SK-N-MC (cell line): Measurements from ENCODE around the gene POMT1.

ENCODE experiments used
- DNase-seq: peaks from one replicate; pipeline ENCODE4 v3.0.0-alpha.2; 2011; ENCODE audit warnings: low read depth, low spot score
- H3K27ac ChIP-seq: fragments of 200-600 bp; sonication (generic); 2 replicates; pipeline ENCODE4 v1.5.1; 2016; ENCODE audit warnings: mixed run types
- H3K36me3 ChIP-seq: fragments of 200-600 bp; sonication (generic); 2 replicates; pipeline ENCODE4 v1.6.1; 2017; ENCODE audit warnings: antibody characterized with exemption, low read length, mixed read lengths; ENCODE audit not compliant: insufficient read depth
- H3K4me3 ChIP-seq: fragments of 200-600 bp; sonication (generic); 2 replicates; pipeline ENCODE4 v1.5.1; 2016
- H3K9ac ChIP-seq: fragments of 200-600 bp; sonication (generic); 2 replicates; pipeline ENCODE4 v1.8.0; 2017; ENCODE audit warnings: mixed run types, mixed read lengths; ENCODE audit not compliant: insufficient read length
- H3K9me3 ChIP-seq: fragments of 200-600 bp; sonication (generic); 2 replicates; pipeline ENCODE4 v1.6.1; 2017; ENCODE audit warnings: low read depth, mild to moderate bottlenecking, antibody characterized with exemption, low read length, moderate library complexity, mixed read lengths
- EZH2 ChIP-seq: fragments of 200-600 bp; sonication (generic); IDR thresholded peaks from one replicate; pipeline ENCODE4 v1.6.1; 2017; ENCODE audit warnings: antibody characterized with exemption
- FOXP2 ChIP-seq: optimal IDR thresholded peaks from 2 replicates; pipeline ENCODE3; 2011; ENCODE audit warnings: mild to moderate bottlenecking, moderate library complexity; ENCODE audit not compliant: insufficient read depth; ENCODE audit errors: extremely low read length, control extremely low read depth
- POLR2AphosphoS5 ChIP-seq: IDR thresholded peaks from 2 replicates; pipeline ENCODE4 v1.6.1; 2012; ENCODE audit warnings: mild to moderate bottlenecking, low read depth, low read length, borderline replicate concordance

POMT1 gene

DNA sequence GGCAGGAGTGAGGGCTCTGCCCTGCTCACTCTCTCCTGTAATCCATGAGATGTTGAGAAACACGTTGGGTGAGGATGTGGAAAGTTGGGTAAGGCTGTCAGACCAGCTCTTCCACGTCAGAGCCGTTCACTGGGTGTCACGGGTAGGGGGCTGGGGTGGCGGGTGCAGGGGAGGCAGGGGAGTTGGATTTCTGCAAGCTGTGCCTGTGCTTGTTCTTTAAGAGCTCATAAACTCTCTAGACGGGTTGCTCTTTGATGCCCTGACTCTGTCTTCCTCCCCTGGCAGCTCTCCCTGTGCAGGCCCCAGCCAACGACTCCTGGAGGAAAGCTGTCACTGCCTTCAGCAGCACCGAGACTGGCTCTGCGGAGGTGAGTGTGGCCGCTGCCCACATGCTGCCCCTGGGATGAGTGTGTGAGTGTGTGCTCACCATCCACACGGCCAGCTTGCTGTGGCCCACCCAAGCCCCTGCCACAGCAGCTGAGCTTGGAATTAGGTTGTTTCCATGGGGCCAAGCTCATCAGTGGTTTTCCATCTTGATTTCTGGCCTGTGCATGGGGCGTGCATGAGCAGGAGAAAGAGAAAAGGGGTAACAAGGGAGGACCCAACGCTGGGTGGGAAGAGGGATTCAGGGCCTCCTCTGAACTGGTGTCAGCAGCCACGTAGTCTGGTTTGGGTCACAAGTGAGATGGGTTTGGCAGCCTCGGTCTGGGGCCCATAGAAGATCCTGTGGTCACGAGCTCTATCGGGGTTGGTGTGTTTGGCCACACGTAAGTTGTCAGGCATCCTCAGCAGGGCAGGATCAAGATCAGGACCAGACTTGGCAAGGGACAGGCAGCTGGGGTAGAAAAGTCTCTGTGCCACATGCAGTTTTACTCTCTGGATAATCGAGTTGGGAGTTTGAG lies 21.0 kb upstream of the POMT1 start:
- Histone ChIP-seq H3K9me3 (no peaks in the 10 kb centered on the region), H3K9ac (no peak overlapping the region), H3K27ac (0 out of 2 replicates have a peak overlapping the region, but pooled peaks have one; percentile 19), H3K36me3 (peaks cover 96% of the 10 kb centered on the region), H3K4me3 (no peak overlapping the region)
- DNase-seq = no peak
- TF ChIP-seq EZH2 = no peak
- TF ChIP-seq POLR2AphosphoS5 = no peak
- TF ChIP-seq FOXP2 = no peak

DNA sequence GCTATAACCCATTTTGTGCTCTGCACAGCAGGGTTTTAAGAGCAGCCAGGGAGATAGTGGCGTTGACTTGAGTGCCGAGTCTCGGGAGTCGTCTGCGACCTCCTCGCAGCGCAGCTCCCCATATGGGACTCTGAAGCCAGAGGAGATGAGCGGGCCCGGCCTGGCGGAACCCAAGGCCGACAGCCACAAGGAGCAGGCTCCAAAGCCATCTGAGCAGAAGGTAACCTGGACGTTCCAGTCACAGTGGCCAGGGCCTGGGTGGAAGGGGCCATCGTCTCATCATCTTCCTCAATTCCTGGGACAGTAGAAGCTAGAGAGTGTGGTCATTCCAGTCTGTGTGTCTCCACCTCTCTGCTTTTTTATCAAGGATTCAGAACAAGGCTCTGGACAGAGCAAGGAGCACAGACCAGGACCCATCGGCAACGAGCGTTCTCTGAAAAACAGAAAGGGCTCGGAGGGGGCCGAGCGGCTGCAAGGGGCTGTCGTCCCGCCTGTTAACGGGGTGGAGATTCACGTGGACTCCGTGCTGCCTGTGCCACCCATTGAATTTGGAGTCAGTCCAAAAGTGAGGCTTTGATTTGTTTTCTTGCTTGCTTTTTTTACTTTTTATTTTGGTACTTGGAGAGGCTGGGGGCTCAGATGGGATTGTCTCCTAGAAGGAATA lies 20.2 kb upstream of the POMT1 start:
- no peaks in the 10 kb centered on the region for H3K9me3 ChIP-seq
- no peak for TF ChIP-seq POLR2AphosphoS5
- no peak for TF ChIP-seq EZH2
- TF ChIP-seq FOXP2 = no peak
- no peak overlapping the region for H3K27ac ChIP-seq
- no peak overlapping the region for H3K4me3 ChIP-seq
- no peak for DNase-seq
- no peak overlapping the region for H3K9ac ChIP-seq
- H3K36me3 ChIP-seq = peaks cover 96% of the 10 kb centered on the region

DNA sequence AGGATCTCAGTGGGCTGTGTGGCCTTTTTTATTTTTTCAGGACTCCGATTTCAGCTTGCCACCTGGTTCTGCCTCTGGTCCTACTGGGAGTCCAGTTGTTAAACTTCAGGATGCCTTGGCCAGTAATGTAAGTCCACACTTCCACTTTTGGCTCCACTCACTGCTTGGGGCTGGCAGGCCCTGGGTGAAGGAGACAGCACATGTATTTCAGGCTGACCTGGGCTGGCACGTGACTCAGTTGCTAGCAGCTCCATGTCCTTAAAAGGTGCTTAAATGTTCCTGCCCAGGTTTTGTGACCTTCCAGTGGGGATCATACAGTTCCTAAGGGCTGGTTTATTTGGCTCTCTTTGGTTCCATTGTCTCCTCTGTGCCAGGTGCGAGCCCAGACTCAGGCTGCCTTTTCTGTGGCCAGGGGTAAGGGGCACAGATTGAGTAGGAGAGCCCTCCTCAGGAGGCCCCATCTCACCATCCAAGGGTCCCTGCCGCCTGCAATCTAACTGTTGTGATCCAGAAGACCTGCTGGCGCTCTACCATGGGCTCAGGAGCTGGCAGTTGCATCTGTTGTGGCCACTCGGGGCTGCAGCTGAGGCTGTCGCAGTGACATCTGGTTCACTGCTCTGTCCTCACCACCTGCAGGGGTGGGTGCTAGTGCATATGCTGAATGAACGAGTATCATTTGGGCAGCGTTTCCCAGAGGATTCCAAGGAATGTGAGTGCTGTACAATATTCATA lies 19.2 kb upstream of the POMT1 start:
- Histone ChIP-seq H3K9ac (no peak overlapping the region), H3K27ac (no peak overlapping the region), H3K4me3 (no peak overlapping the region), H3K9me3 (no peaks in the 10 kb centered on the region), H3K36me3 (peaks cover 97% of the 10 kb centered on the region)
- no peak for TF ChIP-seq POLR2AphosphoS5
- no peak for TF ChIP-seq FOXP2
- no peak for TF ChIP-seq EZH2
- no peak for DNase-seq

DNA sequence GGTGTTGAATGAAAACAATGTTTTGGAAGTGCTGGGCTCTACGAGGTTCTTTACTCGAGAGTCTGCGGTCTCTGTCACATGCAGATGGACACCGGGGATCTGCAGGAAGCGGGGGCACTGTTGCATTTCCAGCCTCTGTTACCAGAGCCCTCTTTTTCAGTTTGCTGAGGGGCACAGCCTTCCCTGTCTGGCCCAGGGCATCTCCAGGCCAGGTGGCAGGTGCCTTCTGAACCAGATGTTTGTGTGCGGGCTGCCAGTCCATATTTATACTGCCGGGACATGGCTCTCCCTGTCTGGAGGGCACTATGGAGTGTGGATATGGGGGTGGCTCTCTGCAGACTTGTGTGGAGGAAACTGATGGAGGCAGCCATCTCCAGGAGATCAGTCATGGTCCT lies 18.7 kb upstream of the POMT1 start:
- Histone ChIP-seq H3K9ac (no peak overlapping the region), H3K36me3 (peaks cover 97% of the 10 kb centered on the region), H3K27ac (no peak overlapping the region), H3K4me3 (no peak overlapping the region), H3K9me3 (no peaks in the 10 kb centered on the region)
- no peak for TF ChIP-seq EZH2
- no peak for DNase-seq

DNA sequence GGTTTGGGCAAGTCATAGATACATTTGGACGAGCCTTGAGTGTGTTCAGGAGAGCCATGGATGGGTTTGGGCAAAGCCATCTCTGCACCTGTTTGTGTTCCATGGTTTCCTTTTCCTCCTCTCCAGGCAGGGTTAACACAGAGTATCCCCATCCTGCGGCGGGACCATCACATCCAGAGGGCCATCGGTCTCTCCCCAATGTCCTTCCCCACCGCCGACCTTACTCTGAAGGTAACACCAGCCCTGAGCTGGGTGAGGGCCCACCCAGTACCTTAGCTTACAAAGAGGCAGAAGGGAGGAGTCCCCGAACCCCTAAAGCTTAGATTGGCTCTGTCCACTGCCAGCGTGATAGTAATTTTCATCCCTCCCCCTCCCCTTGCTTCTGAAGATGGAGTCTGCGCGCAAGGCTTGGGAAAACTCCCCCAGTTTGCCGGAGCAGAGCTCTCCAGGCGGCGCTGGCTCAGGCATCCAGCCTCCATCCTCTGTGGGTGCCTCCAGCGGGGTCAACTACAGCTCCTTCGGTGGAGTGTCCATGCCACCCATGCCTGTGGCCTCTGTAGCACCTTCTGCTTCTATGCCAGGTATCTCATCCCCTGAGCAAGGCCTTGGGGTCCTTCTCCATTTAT lies 18.0 kb upstream of the POMT1 start:
- no peak for DNase-seq
- Histone ChIP-seq H3K36me3 (peaks cover 96% of the 10 kb centered on the region), H3K27ac (no peak overlapping the region), H3K4me3 (no peak overlapping the region), H3K9me3 (no peaks in the 10 kb centered on the region), H3K9ac (no peak overlapping the region)
- no peak for TF ChIP-seq POLR2AphosphoS5
- TF ChIP-seq EZH2 = no peak
- TF ChIP-seq FOXP2 = no peak

DNA sequence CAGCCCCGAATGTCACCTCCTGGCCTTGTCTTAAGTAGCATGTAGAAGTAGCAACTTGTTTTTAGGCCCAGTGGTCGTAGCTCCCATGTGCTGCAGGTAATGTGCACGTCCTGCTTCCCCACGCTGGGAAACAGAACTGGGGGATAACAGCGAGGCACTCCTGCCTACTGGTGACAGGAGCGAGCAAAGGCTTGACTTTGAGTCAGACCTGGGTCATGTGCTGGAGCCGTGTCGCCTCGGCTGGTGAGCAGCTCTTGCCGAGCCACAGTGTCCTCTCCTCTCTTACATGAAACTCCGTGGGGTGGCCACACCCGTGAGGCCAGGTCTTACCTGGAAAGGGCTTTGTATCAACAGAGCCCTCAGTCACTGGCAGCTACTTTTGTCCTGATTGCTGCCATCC lies 17.5 kb upstream of the POMT1 start:
- Histone ChIP-seq H3K36me3 (peaks cover 96% of the 10 kb centered on the region), H3K9ac (no peak overlapping the region), H3K9me3 (no peaks in the 10 kb centered on the region), H3K4me3 (no peak overlapping the region), H3K27ac (no peak overlapping the region)
- TF ChIP-seq POLR2AphosphoS5 = no peak
- no peak for TF ChIP-seq EZH2
- no peak for TF ChIP-seq FOXP2
- no peak for DNase-seq

DNA sequence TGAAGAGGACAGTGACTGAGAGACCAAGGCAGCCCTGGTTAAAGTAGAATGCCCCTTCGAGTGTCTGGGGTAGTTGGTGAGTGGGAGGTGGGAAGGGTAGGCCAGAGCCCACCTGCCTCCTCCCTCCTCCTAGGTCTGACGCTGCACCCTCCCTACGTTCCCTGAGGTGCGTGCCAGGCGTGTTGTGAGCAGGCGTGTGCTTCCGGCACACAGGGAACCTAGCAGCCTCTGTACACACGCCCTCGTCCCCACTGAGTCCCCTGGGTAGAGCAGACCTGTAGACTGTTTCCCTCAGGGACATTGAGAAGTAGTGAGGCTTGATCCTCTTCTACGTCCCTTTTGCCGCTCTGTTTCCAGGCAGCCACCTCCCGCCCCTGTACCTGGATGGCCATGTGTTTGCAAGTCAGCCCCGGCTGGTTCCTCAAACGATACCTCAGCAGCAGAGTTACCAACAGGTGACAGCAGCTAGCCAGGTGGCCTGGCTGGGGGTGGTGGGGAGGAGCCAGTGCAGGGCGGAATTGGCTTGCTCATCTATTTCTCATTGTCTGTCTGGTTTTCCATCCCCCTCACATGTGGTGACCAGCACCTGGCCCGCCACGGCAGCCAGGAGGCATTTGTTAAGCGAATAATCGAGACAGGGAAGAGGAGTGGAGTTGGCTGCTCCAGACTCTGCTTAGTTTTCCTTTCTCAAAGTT lies 16.8 kb upstream of the POMT1 start:
- peaks cover 96% of the 10 kb centered on the region for H3K36me3 ChIP-seq

More for the DNA sequence above, 16.8 kb upstream of the POMT1 start:
- no peak for DNase-seq
- no peaks in the 10 kb centered on the region for H3K9me3 ChIP-seq
- no peak overlapping the region for H3K9ac ChIP-seq
- no peak overlapping the region for H3K27ac ChIP-seq
- TF ChIP-seq EZH2 = no peak
- no peak; the same call in 1 of the 2 replicates for TF ChIP-seq POLR2AphosphoS5
- no peak for TF ChIP-seq FOXP2
- no peak overlapping the region for H3K4me3 ChIP-seq
